Naive thymus-derived CD4-positive, alpha-beta T cell (primary cell): ENCODE measurements around the gene MTCL3. TPM values are rescaled to one million over a fixed set of nuclear protein-coding genes. Genes with fewer than 3 reads are reported as not detected.

Source experiments
- polyA plus RNA-seq, 2 donors: library from polyadenylated mRNA; unstranded; fragments of 300-500 nt; fragmentation: Illumina TruSeq; gene quantifications; one replicate each; pipeline ENCODE4 v1.2.3, GENCODE V29; 2021
- total RNA-seq, 6 experiments: library from RNA in 5 of 6; stranded (reverse) in 5 of 6; gene quantifications; 1 replicate in 5 of 6; 2 replicates in 1 of 6; pipeline ENCODE4 v1.2.3 and lab custom pipeline; 2021 to 2026

The MTCL3 gene

Other genes with a start within 250 kb of the MTCL3 start
- 10 to 100 TPM; 18.1 to 46.5 (median 34.3) TPM for gene ECHDC1, start 175.7 kb downstream of the MTCL3 start, total RNA-seq
- gene ECHDC1, start 175.7 kb downstream of the MTCL3 start, polyA plus RNA-seq: 10 to 100 TPM; 65.0 to 77.0 TPM
- gene KIAA0408, start 59.9 kb downstream of the MTCL3 start, total RNA-seq: 10 to 100 TPM in 1 of 5 experiments, 1 to 10 TPM in 2, under 1 TPM in 2; 0.64 to 11.3 (median 2.3) TPM
- under 1 TPM in 1 of 2 donors, not detected in 1; 0.14 TPM for gene KIAA0408, start 59.9 kb downstream of the MTCL3 start, polyA plus RNA-seq
- gene C6orf58, start 57.8 kb upstream of the MTCL3 start, total RNA-seq: not detected
- gene C6orf58, start 57.8 kb upstream of the MTCL3 start, polyA plus RNA-seq: not detected